Activated naive CD8-positive, alpha-beta T cell (primary cell): ENCODE measurements around the gene BTG1.

ENCODE experiments used
- H3K27ac Mint-ChIP-seq: one replicate; pipeline ENCODE4 v1.8.0; 2021; ENCODE audit warnings: mixed read lengths
- H3K27me3 Mint-ChIP-seq: one replicate; pipeline ENCODE4 v1.8.0; 2021; ENCODE audit warnings: mixed read lengths
- H3K36me3 Mint-ChIP-seq: one replicate; pipeline ENCODE4 v1.8.0; 2021; ENCODE audit warnings: mixed read lengths
- H3K4me1 Mint-ChIP-seq: one replicate; pipeline ENCODE4 v1.8.0; 2021; ENCODE audit warnings: low read depth, mixed read lengths
- H3K4me3 Mint-ChIP-seq: one replicate; pipeline ENCODE4 v1.8.0; 2021; ENCODE audit warnings: mild to moderate bottlenecking, mixed read lengths
- H3K9me3 Mint-ChIP-seq: one replicate; pipeline ENCODE4 v1.8.0; 2021; ENCODE audit warnings: low read depth, mixed read lengths

BTG1 gene

GRCh38 chr12:92132288-92132687 is 13.4 kb downstream of the BTG1 start:
- peaks cover 26% of the 10 kb centered on the region for H3K36me3 Mint-ChIP-seq
- H3K4me1 Mint-ChIP-seq = peaks cover 95% of the 10 kb centered on the region
- no peaks in the 10 kb centered on the region for H3K27me3 Mint-ChIP-seq
- H3K4me3 Mint-ChIP-seq = peak overlapping the region; percentile 93
- H3K9me3 Mint-ChIP-seq = no peaks in the 10 kb centered on the region
- peak overlapping the region; percentile 96 for H3K27ac Mint-ChIP-seq

GRCh38 chr12:92130999-92131398 is 14.6 kb downstream of the BTG1 start:
- peaks cover 26% of the 10 kb centered on the region for H3K36me3 Mint-ChIP-seq
- peaks cover 90% of the 10 kb centered on the region for H3K4me1 Mint-ChIP-seq
- H3K27me3 Mint-ChIP-seq = no peaks in the 10 kb centered on the region
- H3K4me3 Mint-ChIP-seq = peak overlapping the region; percentile 93
- peak overlapping the region; percentile 96 for H3K27ac Mint-ChIP-seq
- H3K9me3 Mint-ChIP-seq = no peaks in the 10 kb centered on the region

GRCh38 chr12:92129609-92130008 is 16.0 kb downstream of the BTG1 start:
- peak overlapping the region; percentile 93 for H3K4me3 Mint-ChIP-seq
- no peaks in the 10 kb centered on the region for H3K27me3 Mint-ChIP-seq
- H3K9me3 Mint-ChIP-seq = peaks cover 4% of the 10 kb centered on the region
- peak overlapping the region; percentile 96 for H3K27ac Mint-ChIP-seq
- H3K4me1 Mint-ChIP-seq = peaks cover 91% of the 10 kb centered on the region
- peaks cover 31% of the 10 kb centered on the region for H3K36me3 Mint-ChIP-seq

- peaks cover 4% of the 10 kb centered on the region for H3K9me3 Mint-ChIP-seq
These were observed 17.0 kb downstream of the BTG1 start for GRCh38 chr12:92128612-92129011.

GRCh38 chr12:92124689-92125029 is 21.0 kb downstream of the BTG1 start:
- peak overlapping the region; percentile 83 for H3K27ac Mint-ChIP-seq
- no peaks in the 10 kb centered on the region for H3K27me3 Mint-ChIP-seq
- H3K9me3 Mint-ChIP-seq = peaks cover 16% of the 10 kb centered on the region
- H3K36me3 Mint-ChIP-seq = peaks cover 42% of the 10 kb centered on the region
- H3K4me3 Mint-ChIP-seq = peak overlapping the region; percentile 4
- H3K4me1 Mint-ChIP-seq = peaks cover 58% of the 10 kb centered on the region

More at GRCh38 chr12:92128612-92129011, 17.0 kb downstream of the BTG1 start:
- Mint-ChIP-seq H3K27me3 (no peaks in the 10 kb centered on the region), H3K36me3 (peaks cover 35% of the 10 kb centered on the region), H3K27ac (peak overlapping the region; percentile 96), H3K4me1 (peaks cover 90% of the 10 kb centered on the region), H3K4me3 (peak overlapping the region; percentile 22)

GRCh38 chr12:92123780-92124688 is 21.6 kb downstream of the BTG1 start:
- peaks cover 54% of the 10 kb centered on the region for H3K4me1 Mint-ChIP-seq
- H3K27ac Mint-ChIP-seq = peak overlapping the region; percentile 83
- H3K36me3 Mint-ChIP-seq = peaks cover 45% of the 10 kb centered on the region
- no peaks in the 10 kb centered on the region for H3K27me3 Mint-ChIP-seq
- H3K4me3 Mint-ChIP-seq = peak overlapping the region; percentile 4
- H3K9me3 Mint-ChIP-seq = peaks cover 16% of the 10 kb centered on the region

GRCh38 chr12:92122941-92123779 is 22.5 kb downstream of the BTG1 start:
- peak overlapping the region; percentile 64 for H3K27ac Mint-ChIP-seq
- no peaks in the 10 kb centered on the region for H3K27me3 Mint-ChIP-seq
- H3K36me3 Mint-ChIP-seq = peaks cover 48% of the 10 kb centered on the region
- H3K9me3 Mint-ChIP-seq = peaks cover 16% of the 10 kb centered on the region
- no peak overlapping the region for H3K4me3 Mint-ChIP-seq
- peaks cover 50% of the 10 kb centered on the region for H3K4me1 Mint-ChIP-seq

GRCh38 chr12:92121826-92122225 is 23.8 kb downstream of the BTG1 start:
- H3K4me3 Mint-ChIP-seq = no peak overlapping the region
- no peak overlapping the region for H3K27ac Mint-ChIP-seq
- peaks cover 45% of the 10 kb centered on the region for H3K4me1 Mint-ChIP-seq
- H3K36me3 Mint-ChIP-seq = peaks cover 46% of the 10 kb centered on the region
- no peaks in the 10 kb centered on the region for H3K27me3 Mint-ChIP-seq
- H3K9me3 Mint-ChIP-seq = peaks cover 16% of the 10 kb centered on the region

- Mint-ChIP-seq H3K27ac (peak overlapping the region; percentile 77), H3K4me3 (no peak overlapping the region), H3K4me1 (peaks cover 42% of the 10 kb centered on the region), H3K36me3 (peaks cover 35% of the 10 kb centered on the region), H3K27me3 (no peaks in the 10 kb centered on the region), H3K9me3 (peaks cover 11% of the 10 kb centered on the region)
These were observed 26.7 kb downstream of the BTG1 start for GRCh38 chr12:92118826-92119536.

GRCh38 chr12:92114834-92115233 is 30.8 kb downstream of the BTG1 start:
- H3K9me3 Mint-ChIP-seq = no peaks in the 10 kb centered on the region
- peak overlapping the region; percentile 59 for H3K4me3 Mint-ChIP-seq
- peak overlapping the region; percentile 61 for H3K27ac Mint-ChIP-seq
- H3K36me3 Mint-ChIP-seq = peaks cover 21% of the 10 kb centered on the region
- peaks cover 66% of the 10 kb centered on the region for H3K4me1 Mint-ChIP-seq
- no peaks in the 10 kb centered on the region for H3K27me3 Mint-ChIP-seq

- peaks cover 10% of the 10 kb centered on the region for H3K36me3 Mint-ChIP-seq
- peaks cover 84% of the 10 kb centered on the region for H3K4me1 Mint-ChIP-seq
- peak overlapping the region; percentile 92 for H3K27ac Mint-ChIP-seq
These were observed 34.4 kb downstream of the BTG1 start for GRCh38 chr12:92111256-92111655.

GRCh38 chr12:92110083-92110640 is 35.5 kb downstream of the BTG1 start:
- Mint-ChIP-seq H3K4me3 (peak overlapping the region; percentile 79), H3K27ac (peak overlapping the region; percentile 92), H3K36me3 (peaks cover 10% of the 10 kb centered on the region), H3K9me3 (no peaks in the 10 kb centered on the region), H3K27me3 (no peaks in the 10 kb centered on the region), H3K4me1 (peaks cover 88% of the 10 kb centered on the region)

More at GRCh38 chr12:92111256-92111655, 34.4 kb downstream of the BTG1 start:
- no peaks in the 10 kb centered on the region for H3K27me3 Mint-ChIP-seq
- H3K9me3 Mint-ChIP-seq = no peaks in the 10 kb centered on the region
- peak overlapping the region; percentile 79 for H3K4me3 Mint-ChIP-seq

GRCh38 chr12:92109613-92110012 is 36.0 kb downstream of the BTG1 start:
- H3K36me3 Mint-ChIP-seq = peaks cover 10% of the 10 kb centered on the region
- H3K4me3 Mint-ChIP-seq = peak overlapping the region; percentile 79
- no peaks in the 10 kb centered on the region for H3K27me3 Mint-ChIP-seq
- peaks cover 85% of the 10 kb centered on the region for H3K4me1 Mint-ChIP-seq
- H3K9me3 Mint-ChIP-seq = no peaks in the 10 kb centered on the region
- peak overlapping the region; percentile 92 for H3K27ac Mint-ChIP-seq

- Mint-ChIP-seq H3K27ac (peak overlapping the region; percentile 91), H3K27me3 (no peaks in the 10 kb centered on the region), H3K9me3 (no peaks in the 10 kb centered on the region), H3K4me3 (peak overlapping the region; percentile 45), H3K36me3 (peaks cover 10% of the 10 kb centered on the region), H3K4me1 (peaks cover 85% of the 10 kb centered on the region)
These were observed 37.0 kb downstream of the BTG1 start for GRCh38 chr12:92108651-92109050.
